ENCODE measurements around the gene MINDY4. TPM values are rescaled to one million over a fixed set of nuclear protein-coding genes. Genes with fewer than 3 reads are reported as not detected.

Gene MINDY4
- total and polyA plus RNA-seq, 2 of the 4 experiments (the other 2 are of a cell fraction): 1.8 to 3.6 TPM

- H2AK5ac ChIP-seq (ENCODE audit: low read depth, low read length): no peak overlapping the region
- no TSS peak for BruUV-seq (replicated peaks)
- intact Hi-C loops (cut with micrococcal nuclease): no loop called here
- dilution Hi-C loops (cut with HindIII; ENCODE audit: low sequenced_read_pairs, unreplicated experiment): no loop called here
- ChIA-PET CTCF (interaction anchor here (0.6 to 0.7 kb wide), 2 partner anchors 8 to 127 kb away, joined by 3 read pairs; no protein-coding TSS in a partner anchor), POLR2A (ENCODE audit: unreplicated experiment) (no interaction called here)
- no peaks in the 10 kb centered on the region for H3K9me1 ChIP-seq (ENCODE audit: insufficient read depth, low read length)
- in situ Hi-C loops (cut with MboI; ENCODE audit: low sequenced_read_pairs): no loop called here
- no peak overlapping the region for H4K8ac ChIP-seq (ENCODE audit: low read depth in 2 of 2, low read length in 2 of 2)
- H4K20me1 ChIP-seq (ENCODE audit: insufficient read depth, low read length): no peaks in the 10 kb centered on the region
- no peak overlapping the region for H3K4me2 ChIP-seq (ENCODE audit: low read depth, low read length)
- H2AFZ ChIP-seq (replicated peaks; ENCODE audit: low read length, poor library complexity): no peak overlapping the region
- H2BK20ac ChIP-seq (ENCODE audit: low read depth, low read length): no peak overlapping the region
- H3K9me3 ChIP-seq (ENCODE audit: control insufficient read depth, insufficient read depth, low read length): peaks cover 6% of the 10 kb centered on the region
- H2AK9ac ChIP-seq (replicated peaks; ENCODE audit: low read depth, low read length, poor library complexity): no peak overlapping the region
- no peak overlapping the region for H3K9ac ChIP-seq (ENCODE audit: low read depth, low read length)
- DNase-seq (no peak), ATAC-seq (ENCODE audit: low read depth) (no peak)
- H3K79me1 ChIP-seq (ENCODE audit: low read depth in 1 of 2, low read length in 2 of 2): no peaks in the 10 kb centered on the region
- H2BK15ac ChIP-seq (ENCODE audit: low read depth, low read length): no peak overlapping the region
- no peak overlapping the region for H3K4me3 ChIP-seq (ENCODE audit: insufficient read depth, low read depth, low read length)
- no peak overlapping the region for H3K23ac ChIP-seq (ENCODE audit: low read depth, low read length)
- H2BK120ac ChIP-seq (ENCODE audit: low read depth, low read length): no peak overlapping the region
- WGBS, 2 experiments (ENCODE audit: extremely low coverage in 2 of 2, insufficient read length in 1 of 2): 60% methylated on average over 3 of the region's 8 CpGs; no CpG with 5 or more reads in 1 of the 2 experiments
- H3K56ac ChIP-seq (ENCODE audit: extremely low read depth, insufficient read depth, low read length): no peak overlapping the region
- H3K27me3 ChIP-seq (ENCODE audit: control insufficient read depth, insufficient read depth, low read length): peaks cover 14% of the 10 kb centered on the region
- no peak overlapping the region for H3K4ac ChIP-seq (ENCODE audit: low read depth, low read length)
- H3K18ac ChIP-seq (ENCODE audit: low read depth, low read length): no peak overlapping the region
- H3K36me3 ChIP-seq (ENCODE audit: control insufficient read depth, insufficient read depth, low read length): no peaks in the 10 kb centered on the region
- no peak overlapping the region for H3K14ac ChIP-seq (replicated peaks; ENCODE audit: low read depth, low read length)
- no peaks in the 10 kb centered on the region for H3K4me1 ChIP-seq (ENCODE audit: control insufficient read depth, insufficient read depth, low read length)
- no peak overlapping the region for H4K5ac ChIP-seq (ENCODE audit: low read depth, low read length)
- no peak overlapping the region for H3K27ac ChIP-seq (ENCODE audit: insufficient read depth, low read length)
- no peak overlapping the region for H4K91ac ChIP-seq (ENCODE audit: insufficient read depth, low read depth, low read length)
- no peak overlapping the region for H2BK5ac ChIP-seq (ENCODE audit: low read depth, low read length, poor library complexity, severe bottlenecking)
- TF ChIP-seq NFE2L2 (IDR thresholded peaks at IDR 0.05; ENCODE audit: low read depth, low read length) (no peak), POLR2A (IDR thresholded peaks at IDR 0.05; ENCODE audit: low read depth, low read length) (no peak), BHLHE40 (IDR thresholded peaks at IDR 0.05; ENCODE audit: low read depth, low read length) (no peak), MAZ (IDR thresholded peaks at IDR 0.05; ENCODE audit: borderline replicate concordance, low read depth, low read length) (no peak), CHD1 (IDR thresholded peaks at IDR 0.05; ENCODE audit: low read depth, low read length) (no peak), RAD21 (IDR thresholded peaks at IDR 0.05; ENCODE audit: low read length) (no peak), RFX5 (IDR thresholded peaks at IDR 0.05; ENCODE audit: low read depth, low read length) (no peak), CEBPB (IDR thresholded peaks at IDR 0.05; ENCODE audit: low read depth, low read length) (no peak), MXI1 (IDR thresholded peaks at IDR 0.05; ENCODE audit: borderline replicate concordance, low read depth, low read length) (no peak), USF2 (IDR thresholded peaks at IDR 0.05; ENCODE audit: low read depth, low read length) (no peak), MAFK (IDR thresholded peaks at IDR 0.05; ENCODE audit: low read depth, low read length) (no peak), RCOR1 (IDR thresholded peaks at IDR 0.05; ENCODE audit: insufficient replicate concordance, low read length) (no peak), FOS (IDR thresholded peaks at IDR 0.05; ENCODE audit: low read depth, low read length) (no peak), SMC3 (IDR thresholded peaks at IDR 0.05; ENCODE audit: low read depth, low read length) (no peak), ELK1 (IDR thresholded peaks at IDR 0.05; ENCODE audit: borderline replicate concordance, low read depth, low read length) (no peak)
These were observed 159.4 kb downstream of the MINDY4 start for GRCh38 chr7:30930621-30931020.

All from IMR-90 (cell line).